Testis (tissue), 3 donors: Measurements from ENCODE around the gene TNFRSF6B. TPM values are rescaled to one million over a fixed set of nuclear protein-coding genes. Genes with fewer than 3 reads are reported as not detected.

ENCODE experiments used
- DNase-seq: peaks from one replicate; pipeline ENCODE4 v3.0.0-alpha.2; 2019
- H3K27ac ChIP-seq, 2 donors: fragments of 200-600 bp; sonication (generic); one replicate each; pipeline ENCODE4 v1.5.1; 2019
- H3K27me3 ChIP-seq: fragments of 200-600 bp; sonication (generic); one replicate; pipeline ENCODE4 v1.5.1; 2019
- H3K36me3 ChIP-seq: fragments of 200-600 bp; sonication (generic); one replicate; pipeline ENCODE4 v1.5.1; 2017; ENCODE audit warnings: low read depth; ENCODE audit errors: missing control alignments
- H3K4me1 ChIP-seq: fragments of 200-600 bp; sonication (generic); one replicate; pipeline ENCODE4 v1.5.1; 2019
- H3K4me3 ChIP-seq, 2 donors: fragments of 200-600 bp; sonication (generic); one replicate each; pipeline ENCODE4 v1.5.1; 2017 to 2019
- H3K9me3 ChIP-seq: fragments of 200-600 bp; sonication (generic); one replicate; pipeline ENCODE4 v1.5.1; 2017
- POLR2A ChIP-seq: fragments of 450-650 bp; IDR thresholded peaks from one replicate; pipeline ENCODE4 v1.6.1; 2017; ENCODE audit warnings: antibody characterized with exemption, mild to moderate bottlenecking, moderate library complexity
- WGBS, 2 donors: methylation state at CpG; one replicate each; pipeline ENCODE4 v1.1.5; 2018; 5-methylcytosine and 5-hydroxymethylcytosine counted together
- intact Hi-C: fragments of 100-400 bp; cut with DNase I; formaldehyde crosslinking; loops from one replicate; pipeline ENCODE4 v1.15.1; 2023; ENCODE audit warnings: low total_unique reads
- polyA plus RNA-seq: library from polyadenylated mRNA; stranded (reverse); fragments of 350-450 nt; fragmentation: Illumina TruSeq; extraction: RNeasy Lipid Tissue Mini Kit (QIAGEN cat#74804); gene quantifications from one replicate; pipeline ENCODE4 v1.2.3, GENCODE V29; 2014; ENCODE audit warnings: low read depth, low replicate concordance; ENCODE audit not compliant: insufficient read depth
- total RNA-seq, 2 donors: library from RNA; depleted of rRNA; stranded (reverse); fragments of >200 nt; gene quantifications; one replicate each; pipeline ENCODE4 v1.2.3, GENCODE V29; 2016
- TF ChIP-seq, protein P1 (sequence below), 3 experiments: fragments of 450-650 bp in 2 of 3; fragments of 200-600 bp in 1 of 3; sonication (generic) in 1 of 3; IDR thresholded peaks; one replicate each; pipeline ENCODE4 v1.5.1; 2016 to 2019; ENCODE audit warnings: antibody characterized with exemption in 3 of 3, mild to moderate bottlenecking in 2 of 3, moderate library complexity in 1 of 3

Gene TNFRSF6B
- total and polyA plus RNA-seq, 3 donors from 2014 or later = 3.0 to 30.5 (median 26.2) TPM

DNA sequence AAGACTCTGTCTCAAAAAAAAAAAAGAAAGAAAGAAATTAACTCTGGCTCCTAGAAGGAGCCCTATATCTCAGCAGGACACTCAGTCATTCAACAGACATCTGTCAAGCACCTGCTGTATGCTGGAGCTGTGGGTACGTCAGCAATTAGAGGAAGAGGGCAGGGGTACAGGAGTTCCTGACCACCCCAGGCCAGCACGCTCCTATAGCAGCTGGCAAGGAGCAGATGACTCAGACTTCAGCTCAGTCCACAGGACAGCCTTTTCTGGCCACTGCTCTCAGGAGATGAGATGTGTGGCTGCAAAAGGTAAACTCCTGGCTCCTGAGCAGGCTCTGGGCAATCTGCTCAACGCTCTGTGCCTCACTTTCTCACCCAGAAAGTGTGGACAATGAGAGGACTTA, 40.0 kb upstream of the TNFRSF6B start:
- no peaks in the 10 kb centered on the region for H3K9me3 ChIP-seq
- no peaks in the 10 kb centered on the region for H3K36me3 ChIP-seq
- H3K27ac ChIP-seq = no peak overlapping the region
- WGBS, 2 donors = 86 to 94% methylated on average over 3 of the region's 3 CpGs
- H3K4me1 ChIP-seq = peaks cover 27% of the 10 kb centered on the region
- no peak overlapping the region for H3K4me3 ChIP-seq
- DNase-seq = no peak
- no peaks in the 10 kb centered on the region for H3K27me3 ChIP-seq
- intact Hi-C loops = no loop called here
- TF ChIP-seq, protein P1, sequence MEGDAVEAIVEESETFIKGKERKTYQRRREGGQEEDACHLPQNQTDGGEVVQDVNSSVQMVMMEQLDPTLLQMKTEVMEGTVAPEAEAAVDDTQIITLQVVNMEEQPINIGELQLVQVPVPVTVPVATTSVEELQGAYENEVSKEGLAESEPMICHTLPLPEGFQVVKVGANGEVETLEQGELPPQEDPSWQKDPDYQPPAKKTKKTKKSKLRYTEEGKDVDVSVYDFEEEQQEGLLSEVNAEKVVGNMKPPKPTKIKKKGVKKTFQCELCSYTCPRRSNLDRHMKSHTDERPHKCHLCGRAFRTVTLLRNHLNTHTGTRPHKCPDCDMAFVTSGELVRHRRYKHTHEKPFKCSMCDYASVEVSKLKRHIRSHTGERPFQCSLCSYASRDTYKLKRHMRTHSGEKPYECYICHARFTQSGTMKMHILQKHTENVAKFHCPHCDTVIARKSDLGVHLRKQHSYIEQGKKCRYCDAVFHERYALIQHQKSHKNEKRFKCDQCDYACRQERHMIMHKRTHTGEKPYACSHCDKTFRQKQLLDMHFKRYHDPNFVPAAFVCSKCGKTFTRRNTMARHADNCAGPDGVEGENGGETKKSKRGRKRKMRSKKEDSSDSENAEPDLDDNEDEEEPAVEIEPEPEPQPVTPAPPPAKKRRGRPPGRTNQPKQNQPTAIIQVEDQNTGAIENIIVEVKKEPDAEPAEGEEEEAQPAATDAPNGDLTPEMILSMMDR (IDR thresholded peaks at IDR 0.05) = no peak
- no peak for TF ChIP-seq POLR2A

GRCh38 chr20:63657260-63657936, 39.1 kb upstream of the TNFRSF6B start:
- H3K4me1 ChIP-seq = peaks cover 23% of the 10 kb centered on the region
- H3K27ac ChIP-seq = peak overlapping the region; percentile 82 to 84
- intact Hi-C loops = no loop called here
- WGBS, 2 donors = 16% methylated on average over 3 to 31 of the region's 31 CpGs
- peak overlapping the region; percentile 69 for H3K4me3 ChIP-seq
- no peaks in the 10 kb centered on the region for H3K9me3 ChIP-seq
- no peak for TF ChIP-seq POLR2A
- TF ChIP-seq, protein P1 (IDR thresholded peaks at IDR 0.05) = no peak
- DNase-seq = peak; percentile 42
- H3K27me3 ChIP-seq = no peaks in the 10 kb centered on the region
- no peaks in the 10 kb centered on the region for H3K36me3 ChIP-seq

- WGBS, 2 donors = 0 to 2% methylated on average over 41 to 73 of the region's 73 CpGs
- intact Hi-C loops = no loop called here
- Histone ChIP-seq H3K36me3 (no peaks in the 10 kb centered on the region), H3K9me3 (no peaks in the 10 kb centered on the region), H3K4me1 (peaks cover 23% of the 10 kb centered on the region), H3K27me3 (no peaks in the 10 kb centered on the region), H3K27ac (peak within 1 kb of the TSS; percentile 82 to 84), H3K4me3 (peak within 1 kb of the TSS; percentile 69)
- no peak for TF ChIP-seq POLR2A
- TF ChIP-seq, protein P1 (IDR thresholded peaks at IDR 0.05) = no peak
- peak; percentile 95 for DNase-seq
Measured at GRCh38 chr20:63657937-63658748, 38.3 kb upstream of the TNFRSF6B start, which contains the start of gene RTEL1. Gene RTEL1, plus strand, starts transcription at chr20:63658312. Its CDS starts 1,091 bp downstream, at chr20:63659403.

DNA sequence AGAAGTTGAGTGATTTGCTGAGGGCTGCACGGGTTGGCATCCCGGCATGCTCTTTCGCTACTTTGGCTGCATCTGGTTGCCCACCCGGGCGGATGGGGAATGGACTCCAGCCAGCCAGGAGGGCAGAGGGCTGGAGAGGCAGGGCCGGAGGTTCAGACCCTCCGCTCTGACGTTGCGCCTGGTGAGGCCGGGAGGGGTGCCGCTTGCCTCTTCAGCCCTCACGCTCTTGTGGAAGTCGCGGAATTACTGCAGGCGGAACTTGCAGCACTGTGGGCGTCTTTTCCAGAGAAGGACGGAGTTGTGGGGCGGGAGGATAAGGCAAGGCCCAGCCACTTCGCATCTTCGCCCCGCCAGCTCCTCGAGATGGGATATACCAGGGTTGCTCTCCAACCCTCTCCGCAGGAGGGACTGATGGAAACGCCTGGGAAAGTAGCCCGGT, 37.7 kb upstream of the TNFRSF6B start:
- peak overlapping the region; percentile 82 to 84 for H3K27ac ChIP-seq
- TF ChIP-seq, protein P1 (IDR thresholded peaks at IDR 0.05) = no peak
- TF ChIP-seq POLR2A = no peak
- WGBS, 2 donors = 2 to 4% methylated on average over 18 to 20 of the region's 25 CpGs
- DNase-seq = no peak
- H3K9me3 ChIP-seq = no peaks in the 10 kb centered on the region
- peaks cover 20% of the 10 kb centered on the region for H3K4me1 ChIP-seq
- intact Hi-C loops = no loop called here
- no peaks in the 10 kb centered on the region for H3K36me3 ChIP-seq
- no peaks in the 10 kb centered on the region for H3K27me3 ChIP-seq
- H3K4me3 ChIP-seq = peak overlapping the region; percentile 69
